NCI-H1694 treated with DMSO at 0.1 percent for 48 hours (cell line): ENCODE measurements around the gene NUAK2.

Experiments
- DNase-seq: peaks from one replicate; lab custom pipeline; 2025; lab: John Stamatoyannopoulos, UW

The NUAK2 gene

GRCh38 chr1:205255941-205256780 lies 65.4 kb downstream of the NUAK2 start:
- peak; percentile 77 for DNase-seq
